22Rv1 (cell line): ENCODE results near the gene ATRAID.

Source experiments
- ZFX ChIP-seq: fragments of 450-650 bp; IDR thresholded peaks from 2 replicates; pipeline ENCODE4 v1.6.1; 2017; ENCODE audit warnings: antibody characterized with exemption, borderline replicate concordance
- TF ChIP-seq, protein P1 (sequence below): fragments of 450-650 bp; IDR thresholded peaks from 2 replicates; pipeline ENCODE4 v1.5.1; 2017; ENCODE audit warnings: mild to moderate bottlenecking

DNA sequence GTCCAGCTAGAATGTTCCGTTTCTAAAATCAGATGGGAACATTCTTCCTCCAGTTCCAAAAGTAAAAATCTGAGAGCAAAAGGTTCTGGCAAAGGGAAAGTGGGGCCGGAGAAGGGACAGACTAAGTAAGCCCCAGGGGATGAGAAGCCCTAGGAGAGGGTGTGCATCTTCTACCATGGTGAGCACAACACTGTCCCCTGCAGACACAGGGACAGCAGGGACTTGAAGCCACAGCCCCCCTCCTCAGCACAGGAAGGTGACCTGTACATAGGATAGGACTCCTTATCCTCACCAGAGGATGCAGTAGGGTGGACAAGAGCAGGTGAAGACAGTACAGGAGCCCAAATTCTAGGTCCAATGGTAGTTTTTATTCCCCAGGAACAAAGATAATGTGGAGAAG, 12.6 kb upstream of the ATRAID start:
- TF ChIP-seq, protein P1, sequence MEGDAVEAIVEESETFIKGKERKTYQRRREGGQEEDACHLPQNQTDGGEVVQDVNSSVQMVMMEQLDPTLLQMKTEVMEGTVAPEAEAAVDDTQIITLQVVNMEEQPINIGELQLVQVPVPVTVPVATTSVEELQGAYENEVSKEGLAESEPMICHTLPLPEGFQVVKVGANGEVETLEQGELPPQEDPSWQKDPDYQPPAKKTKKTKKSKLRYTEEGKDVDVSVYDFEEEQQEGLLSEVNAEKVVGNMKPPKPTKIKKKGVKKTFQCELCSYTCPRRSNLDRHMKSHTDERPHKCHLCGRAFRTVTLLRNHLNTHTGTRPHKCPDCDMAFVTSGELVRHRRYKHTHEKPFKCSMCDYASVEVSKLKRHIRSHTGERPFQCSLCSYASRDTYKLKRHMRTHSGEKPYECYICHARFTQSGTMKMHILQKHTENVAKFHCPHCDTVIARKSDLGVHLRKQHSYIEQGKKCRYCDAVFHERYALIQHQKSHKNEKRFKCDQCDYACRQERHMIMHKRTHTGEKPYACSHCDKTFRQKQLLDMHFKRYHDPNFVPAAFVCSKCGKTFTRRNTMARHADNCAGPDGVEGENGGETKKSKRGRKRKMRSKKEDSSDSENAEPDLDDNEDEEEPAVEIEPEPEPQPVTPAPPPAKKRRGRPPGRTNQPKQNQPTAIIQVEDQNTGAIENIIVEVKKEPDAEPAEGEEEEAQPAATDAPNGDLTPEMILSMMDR = no peak
- TF ChIP-seq ZFX = no peak
